Hematopoietic multipotent progenitor cell treated with erythropoietin and hydrocortisone succinate and interleukin-3 and kit ligand, for 15 days (in vitro differentiated cells): ENCODE data around the gene KCTD21.

Experiments
- DNase-seq: peaks from one replicate; pipeline ENCODE4 v3.0.0-alpha.2; 2015; ENCODE audit warnings: low spot score

The KCTD21 gene

GRCh38 chr11:78218707-78219492 is 30.5 kb upstream of the KCTD21 start:
- DNase-seq, result no peak

- DNase-seq, result no peak
These were observed 29.5 kb upstream of the KCTD21 start for GRCh38 chr11:78217650-78218541.

- DNase-seq, result no peak
These were observed 28.3 kb upstream of the KCTD21 start for GRCh38 chr11:78216571-78217287.

GRCh38 chr11:78216021-78216420 is 27.6 kb upstream of the KCTD21 start:
- no peak for DNase-seq

- DNase-seq, result no peak
These were observed 26.1 kb upstream of the KCTD21 start for GRCh38 chr11:78214331-78215194.

- DNase-seq, result no peak
These were observed 25.3 kb upstream of the KCTD21 start for GRCh38 chr11:78213526-78214330.

- no peak for DNase-seq
These were observed 24.4 kb upstream of the KCTD21 start for GRCh38 chr11:78212586-78213371.

GRCh38 chr11:78211565-78211964 is 23.1 kb upstream of the KCTD21 start:
- DNase-seq, result no peak

GRCh38 chr11:78210000-78210608 is 21.7 kb upstream of the KCTD21 start:
- no peak for DNase-seq

- no peak for DNase-seq
These were observed 21.1 kb upstream of the KCTD21 start for GRCh38 chr11:78209478-78209877.

- DNase-seq, result no peak
These were observed 20.1 kb upstream of the KCTD21 start for GRCh38 chr11:78208257-78209165.

- no peak for DNase-seq
These were observed 19.3 kb upstream of the KCTD21 start for GRCh38 chr11:78207532-78208256.

- DNase-seq, result no peak
These were observed 17.3 kb upstream of the KCTD21 start for GRCh38 chr11:78205691-78206090.

GRCh38 chr11:78205256-78205655 is 16.8 kb upstream of the KCTD21 start:
- DNase-seq, result no peak

GRCh38 chr11:78203184-78203583 is 14.8 kb upstream of the KCTD21 start:
- no peak for DNase-seq

GRCh38 chr11:78202733-78203167 is 14.3 kb upstream of the KCTD21 start:
- DNase-seq, result no peak

- no peak for DNase-seq
These were observed 12.8 kb upstream of the KCTD21 start for GRCh38 chr11:78201096-78201818.
